Urothelium cell line (cell line): ENCODE measurements around the gene ASGR1.
"Not testable (repeated sequence)": the region's sequence is repeated elsewhere in the genome, so short reads cannot be mapped to it uniquely, and the experiment has no call there.

ENCODE experiments used
- DNase-seq: peaks from one replicate; pipeline ENCODE4 v3.0.0; 2011; ENCODE audit warnings: low spot score, mixed read lengths
- FAIRE-seq: peaks from 2 replicates; lab custom pipeline; 2011; peaks lifted over from hg19 to GRCh38; lab: Jason Lieb, UNC

The ASGR1 gene

DNA sequence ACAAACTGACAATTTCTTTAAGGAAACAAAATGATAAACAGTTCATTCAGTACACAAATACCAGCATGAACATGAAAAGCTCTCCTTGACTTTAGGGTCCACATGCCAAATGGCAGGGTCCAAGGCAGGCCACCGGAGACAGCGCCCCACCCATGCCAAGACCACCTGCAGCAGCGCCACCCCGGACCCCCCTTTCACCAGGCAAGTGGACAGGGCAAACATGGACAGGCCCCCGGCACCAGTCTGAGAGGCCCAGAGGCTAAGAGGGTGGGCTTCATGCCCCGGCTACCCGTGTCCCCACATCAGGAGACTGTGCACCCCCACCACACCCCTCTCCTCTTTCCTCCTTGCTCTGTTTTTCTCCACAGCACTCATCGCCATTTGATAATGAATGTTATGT lies 49.9 kb downstream of the ASGR1 start:
- DNase-seq (no peak), FAIRE-seq (no peak)

DNA sequence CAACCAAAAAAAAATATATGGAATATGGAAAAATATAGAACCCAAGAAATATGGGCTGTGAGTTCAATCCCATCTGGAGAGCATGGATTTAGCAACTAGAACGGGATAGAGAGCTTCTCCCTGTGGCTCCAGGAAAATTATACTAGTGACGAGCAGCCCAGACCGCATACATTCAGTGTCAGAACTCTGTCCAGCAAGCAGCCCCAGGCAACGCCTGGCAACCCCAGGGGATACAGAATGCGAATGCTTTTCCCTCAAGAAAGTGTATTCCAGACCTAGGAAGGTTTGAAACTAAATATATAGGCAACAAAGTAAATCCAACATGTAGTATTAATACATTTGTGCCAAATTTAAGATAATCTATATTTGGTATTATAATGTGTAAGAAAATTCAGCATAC lies 51.0 kb downstream of the ASGR1 start:
- DNase-seq: no peak
- no peak for FAIRE-seq

DNA sequence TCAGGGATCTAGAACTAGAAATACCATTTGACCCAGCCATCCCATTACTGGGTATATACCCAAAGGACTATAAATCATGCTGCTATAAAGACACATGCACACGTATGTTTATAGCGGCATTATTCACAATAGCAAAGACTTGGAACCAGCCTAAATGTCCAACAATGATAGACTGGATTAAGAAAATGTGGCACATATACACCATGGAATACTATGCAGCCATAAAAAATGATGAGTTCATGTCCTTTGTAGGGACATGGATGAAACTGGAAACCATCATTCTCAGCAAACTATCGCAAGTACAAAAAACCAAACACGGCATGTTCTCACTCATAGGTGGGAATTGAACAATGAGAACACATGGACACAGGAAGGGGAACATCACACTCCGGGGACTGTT lies 51.7 kb downstream of the ASGR1 start:
- DNase-seq, FAIRE-seq: not testable (repeated sequence)

DNA sequence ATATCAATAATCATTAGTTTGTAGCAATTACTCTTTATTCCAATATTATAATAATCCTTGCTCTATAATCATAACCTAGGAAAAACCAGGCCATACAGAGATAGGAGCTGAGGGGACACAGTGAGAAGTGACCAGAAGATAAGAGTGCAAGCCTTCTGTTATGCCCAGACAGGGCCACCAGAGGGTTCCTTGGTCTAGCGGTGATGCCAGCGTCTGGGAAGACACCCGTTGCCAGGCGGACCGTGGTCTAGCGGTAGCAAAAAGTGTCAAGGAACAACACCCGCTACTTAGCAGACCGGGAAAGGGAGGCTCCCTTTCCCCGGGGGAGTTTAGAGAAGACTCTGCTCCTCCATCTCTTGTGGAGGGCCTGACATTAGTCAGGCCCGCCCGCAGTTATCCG lies 52.8 kb downstream of the ASGR1 start:
- DNase-seq, FAIRE-seq: not testable (repeated sequence)

DNA sequence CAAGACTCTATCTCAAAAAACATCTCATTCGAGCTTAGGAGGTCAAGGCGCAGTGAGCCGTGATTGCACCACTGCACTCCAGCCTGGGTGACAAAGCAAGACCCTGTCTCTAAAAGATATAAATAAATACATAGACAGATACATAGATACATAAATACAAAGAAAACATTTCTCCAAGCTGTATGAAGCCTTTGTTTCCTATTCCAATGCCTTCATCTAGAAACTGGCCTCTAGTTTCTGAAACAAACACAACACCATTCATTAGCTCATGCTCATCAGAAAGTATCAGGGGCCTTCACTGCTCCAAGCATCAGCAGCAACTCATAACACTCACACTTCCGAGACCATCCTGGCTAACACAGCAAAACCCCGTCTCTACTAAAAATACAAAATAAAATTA lies 54.2 kb downstream of the ASGR1 start:
- no peak for DNase-seq
- FAIRE-seq: no peak

DNA sequence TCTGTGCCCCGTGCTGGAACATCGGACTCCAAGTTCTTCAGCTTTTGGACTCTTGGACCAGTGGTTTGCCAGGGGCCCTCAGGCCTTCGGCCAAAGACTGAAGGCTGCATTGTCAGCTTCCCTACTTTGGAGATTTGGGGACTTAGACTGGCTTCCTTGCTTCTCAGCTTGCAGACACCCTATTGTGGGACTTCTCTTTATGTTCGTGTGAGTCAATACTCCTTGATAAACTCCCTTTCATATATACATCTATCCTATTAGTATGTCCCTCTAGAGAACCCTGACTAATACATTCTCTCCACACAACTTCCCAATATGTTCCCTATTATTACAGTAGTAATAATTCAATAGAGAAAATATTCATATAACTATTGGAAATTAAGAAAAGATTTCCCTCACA lies 55.3 kb downstream of the ASGR1 start:
- no peak for FAIRE-seq
- no peak for DNase-seq
